GM18507 (cell line): ENCODE results near the gene ZGRF1.

Experiments used
- DNase-seq: peaks from one replicate; pipeline ENCODE4 v3.0.0; 2011; ENCODE audit warnings: low read depth; ENCODE audit not compliant: insufficient read length; ENCODE audit errors: extremely low spot score
- FAIRE-seq: peaks from 2 replicates; lab custom pipeline; 2011; peaks lifted over from hg19 to GRCh38; lab: Jason Lieb, UNC

The ZGRF1 gene

GRCh38 chr4:112519689-112520597, 116.8 kb downstream of the ZGRF1 start:
- FAIRE-seq (no peak), DNase-seq (no peak)

GRCh38 chr4:112518675-112519074, 118.0 kb downstream of the ZGRF1 start:
- FAIRE-seq (no peak), DNase-seq (no peak)

GRCh38 chr4:112517911-112518310, 118.8 kb downstream of the ZGRF1 start:
- DNase-seq (no peak), FAIRE-seq (peak; percentile 78)

GRCh38 chr4:112517067-112517634, 119.6 kb downstream of the ZGRF1 start:
- FAIRE-seq (peak; percentile 87), DNase-seq (no peak)

- DNase-seq (no peak), FAIRE-seq (peak; percentile 44)
Observed at GRCh38 chr4:112516471-112517066, 120.1 kb downstream of the ZGRF1 start.

GRCh38 chr4:112516066-112516470, 120.6 kb downstream of the ZGRF1 start, which contains the start of gene NEUROG2:
Gene NEUROG2, minus strand, starts transcription at chr4:112516180. Its CDS starts 705 bp downstream, at chr4:112515475.
- FAIRE-seq: peak; percentile 9

GRCh38 chr4:112515198-112516065, 121.3 kb downstream of the ZGRF1 start:
- FAIRE-seq (peak; percentile 81), DNase-seq (no peak)

More at GRCh38 chr4:112516066-112516470, 120.6 kb downstream of the ZGRF1 start, which contains the start of gene NEUROG2:
- DNase-seq: no peak

GRCh38 chr4:112514647-112515197, 122.0 kb downstream of the ZGRF1 start:
- FAIRE-seq (no peak), DNase-seq (no peak)

GRCh38 chr4:112513971-112514646, 122.6 kb downstream of the ZGRF1 start:
- FAIRE-seq (peak; percentile 70), DNase-seq (no peak)

- FAIRE-seq (no peak), DNase-seq (no peak)
Observed at GRCh38 chr4:112511803-112512118, 124.9 kb downstream of the ZGRF1 start.

- DNase-seq: no peak
- FAIRE-seq: no peak
Observed at GRCh38 chr4:112511093-112511802, 125.5 kb downstream of the ZGRF1 start.

- FAIRE-seq: no peak
- DNase-seq: no peak
Observed at GRCh38 chr4:112510291-112511092, 126.2 kb downstream of the ZGRF1 start.

- DNase-seq (no peak), FAIRE-seq (no peak)
Observed at GRCh38 chr4:112509243-112510141, 127.2 kb downstream of the ZGRF1 start.

GRCh38 chr4:112508356-112508755, 128.4 kb downstream of the ZGRF1 start:
- FAIRE-seq (no peak), DNase-seq (no peak)

GRCh38 chr4:112504807-112505206, 131.9 kb downstream of the ZGRF1 start:
- FAIRE-seq (no peak), DNase-seq (no peak)

GRCh38 chr4:112502871-112503270, 133.8 kb downstream of the ZGRF1 start:
- FAIRE-seq: no peak
- no peak for DNase-seq
